ENCODE measurements around the gene IL17RA.

The IL17RA gene

DNA sequence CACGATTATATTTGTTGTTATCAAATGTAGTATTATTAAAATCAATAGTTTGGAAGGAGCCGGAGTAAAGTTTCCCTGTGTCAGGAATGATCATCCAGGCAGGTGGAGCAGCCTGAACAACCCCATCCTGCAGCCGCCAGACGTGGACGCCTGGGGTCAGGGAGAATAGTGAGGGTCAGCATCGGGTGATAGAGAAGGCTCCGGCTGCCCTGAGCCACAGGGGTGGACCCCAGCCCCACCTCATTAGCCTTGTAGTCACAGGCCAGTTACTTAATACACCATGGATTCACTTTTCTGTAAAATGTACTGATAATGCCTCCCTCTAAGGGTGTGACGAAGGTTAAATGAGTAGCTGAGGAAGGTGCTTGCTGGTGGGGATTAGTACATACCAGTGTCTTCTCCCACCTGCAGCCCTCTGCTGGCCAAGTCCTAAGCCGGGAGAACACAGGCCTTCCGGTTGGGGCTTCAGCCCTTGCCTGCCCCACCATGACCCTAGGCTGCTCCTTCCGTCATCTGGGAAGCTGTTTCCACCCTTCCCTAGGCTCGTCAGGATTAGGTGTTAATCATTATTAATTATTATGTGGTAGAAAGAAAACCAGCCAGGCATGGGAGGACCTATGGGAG is 21.5 kb downstream of the IL17RA start:
- DNase-seq: no peak

GRCh38 chr22:17106785-17107546 is 22.2 kb downstream of the IL17RA start:
- no peak for DNase-seq

GRCh38 chr22:17107547-17107810 is 22.7 kb downstream of the IL17RA start:
- no peak for DNase-seq

GRCh38 chr22:17108256-17109112 is 23.7 kb downstream of the IL17RA start:
- no peak for DNase-seq

GRCh38 chr22:17109113-17109865 is 24.5 kb downstream of the IL17RA start:
- DNase-seq: no peak

- DNase-seq: no peak
Measured at GRCh38 chr22:17109976-17110375, 25.2 kb downstream of the IL17RA start.

DNA sequence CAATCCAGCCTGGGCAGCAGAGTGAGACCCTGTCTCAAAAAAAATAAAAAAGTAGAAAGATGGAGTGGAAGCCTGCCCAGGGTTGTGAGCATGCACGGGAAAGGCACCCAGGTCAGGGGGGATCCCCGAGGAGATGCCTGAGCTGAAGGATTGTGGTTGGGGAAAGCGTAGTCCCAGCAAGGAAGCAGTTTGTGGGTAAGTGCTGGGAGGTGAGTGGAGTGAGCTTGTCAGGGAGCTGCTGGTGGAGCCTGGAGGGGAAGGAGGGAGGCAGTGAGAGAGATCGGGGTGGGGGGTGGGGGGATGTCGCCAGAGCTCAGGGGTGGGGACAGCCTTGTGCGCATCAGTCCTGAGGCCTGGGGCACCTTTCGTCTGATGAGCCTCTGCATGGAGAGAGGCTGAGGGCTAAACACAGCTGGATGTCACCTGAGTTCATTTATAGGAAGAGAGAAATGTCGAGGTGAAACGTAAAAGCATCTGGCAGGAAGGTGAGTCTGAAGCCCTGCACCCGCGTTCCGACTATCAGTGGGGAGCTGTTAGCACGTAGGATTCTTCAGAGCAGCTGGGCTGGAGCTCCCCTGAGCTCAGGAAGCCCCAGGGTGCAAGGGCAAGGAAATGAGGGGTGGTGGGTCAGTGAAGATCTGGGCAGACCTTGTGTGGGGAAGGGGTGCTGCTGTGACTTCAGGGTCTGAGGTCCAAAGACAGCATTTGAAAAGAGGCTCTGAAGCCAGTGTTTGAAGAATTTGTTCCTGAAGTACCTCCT is 26.2 kb downstream of the IL17RA start:
- DNase-seq: no peak

GRCh38 chr22:17112491-17113042 is 27.8 kb downstream of the IL17RA start:
- no peak for DNase-seq

DNA sequence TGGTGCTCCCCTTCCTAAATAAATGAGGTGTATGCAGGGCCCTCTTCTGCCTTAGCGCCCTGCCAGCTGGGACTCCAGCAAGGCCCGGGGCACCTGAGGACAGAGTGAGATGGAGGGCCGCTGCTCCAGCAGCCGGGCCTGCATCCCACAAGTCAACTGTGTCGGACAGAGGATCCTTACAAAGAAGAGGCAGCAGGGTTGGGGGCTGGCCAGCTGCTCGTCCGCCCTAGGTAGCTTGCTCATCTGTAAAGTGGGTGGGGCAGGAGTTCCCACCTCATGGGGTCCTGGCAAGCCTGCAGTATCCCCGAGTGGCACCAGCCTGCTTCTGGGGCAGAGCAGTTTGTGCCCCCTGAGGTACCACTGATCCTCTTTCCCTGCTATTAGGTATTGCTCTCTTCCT is 28.8 kb downstream of the IL17RA start:
- DNase-seq: no peak

- no peak for DNase-seq
Measured at GRCh38 chr22:17114173-17114897, 29.5 kb downstream of the IL17RA start.

DNA sequence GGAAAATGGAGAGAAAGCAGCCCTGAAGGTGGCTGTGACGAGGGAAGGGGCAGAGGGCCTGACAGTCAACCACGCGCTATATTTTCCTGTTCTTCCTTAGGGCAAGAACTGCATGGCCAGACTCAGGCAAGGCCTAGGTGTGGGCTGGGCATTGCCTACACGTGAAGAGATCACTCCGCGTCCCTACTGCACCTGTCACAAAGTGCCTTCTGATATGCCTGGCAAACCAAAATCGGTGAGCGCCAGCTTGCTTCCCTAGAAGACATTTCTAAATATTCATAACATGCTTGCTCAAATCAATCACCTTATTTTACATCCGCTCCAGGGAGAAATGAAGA is 30.1 kb downstream of the IL17RA start:
- DNase-seq: no peak

- DNase-seq: no peak
Measured at GRCh38 chr22:17115236-17115635, 30.4 kb downstream of the IL17RA start.

DNA sequence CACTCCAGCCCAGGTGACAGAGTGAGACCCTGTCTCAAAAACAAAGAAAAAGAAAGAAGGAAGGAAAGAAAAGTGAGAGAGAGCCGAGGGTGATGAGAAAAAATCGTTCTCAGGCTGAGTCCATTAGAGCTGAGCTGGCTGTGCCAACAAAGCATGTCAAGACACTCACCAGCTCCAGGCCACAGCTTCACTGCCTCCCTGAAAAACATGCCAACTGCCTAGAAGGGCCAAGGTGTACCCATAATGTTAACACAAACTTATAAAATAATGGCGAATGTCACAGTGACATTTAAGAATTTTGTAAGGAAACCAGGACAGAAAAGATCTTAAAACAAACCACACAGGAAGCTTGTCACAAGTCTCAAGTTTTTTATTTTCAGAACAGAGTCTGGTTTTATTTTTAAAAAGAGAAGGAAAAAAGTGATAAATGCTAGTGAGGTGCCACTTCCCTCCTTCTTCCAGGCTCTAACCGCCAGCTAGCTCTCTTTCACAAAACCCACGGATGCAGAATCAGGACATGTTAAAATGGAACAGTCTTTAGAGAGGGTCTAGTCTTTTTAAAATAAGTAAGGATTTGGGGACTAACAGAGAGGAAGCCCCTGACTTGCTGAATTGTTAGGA is 31.3 kb downstream of the IL17RA start:
- no peak for DNase-seq

GRCh38 chr22:17116572-17117330 is 32.0 kb downstream of the IL17RA start:
- DNase-seq: no peak

DNA sequence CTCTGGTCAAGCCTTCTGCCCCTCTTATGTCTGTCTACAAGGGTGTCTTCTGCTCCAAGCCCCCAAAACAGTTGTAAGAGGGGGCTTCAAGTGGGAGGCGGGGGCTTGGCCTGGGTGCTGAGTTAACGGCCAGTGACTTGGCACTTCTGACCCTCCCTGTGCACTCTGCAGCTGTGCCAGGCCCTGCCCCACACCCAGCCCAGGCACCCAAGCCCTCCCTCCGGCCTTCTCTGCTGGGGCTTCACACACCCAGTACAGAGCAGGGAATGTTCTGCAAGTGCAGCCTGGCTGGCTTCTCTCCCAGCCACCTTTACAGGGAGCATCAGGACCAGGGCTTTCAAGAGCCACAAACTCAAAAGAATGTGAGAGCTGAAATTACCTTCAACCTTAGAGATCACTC is 32.6 kb downstream of the IL17RA start:
- DNase-seq: no peak

GRCh38 chr22:17117890-17118289 is 33.1 kb downstream of the IL17RA start:
- DNase-seq: no peak

DNA sequence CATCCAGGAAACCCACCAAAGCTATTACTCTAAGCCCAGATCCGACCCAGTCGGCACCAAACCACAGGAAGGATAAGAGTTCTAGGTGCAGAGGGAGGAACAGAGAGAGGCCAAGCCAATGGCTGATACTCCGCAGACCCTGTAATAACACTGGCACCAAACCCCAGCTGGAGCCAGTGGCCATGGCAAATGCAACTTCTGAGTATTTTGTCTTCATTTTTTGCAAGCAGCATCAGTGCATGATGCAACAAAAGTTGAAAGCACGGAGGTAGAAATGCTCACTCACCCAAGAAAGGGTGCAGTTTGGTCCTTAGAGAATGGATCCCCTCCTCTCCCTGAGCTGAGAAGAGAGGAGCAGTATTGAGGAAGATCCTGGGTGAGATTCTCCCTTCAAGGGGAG is 33.5 kb downstream of the IL17RA start:
- DNase-seq: no peak

DNA sequence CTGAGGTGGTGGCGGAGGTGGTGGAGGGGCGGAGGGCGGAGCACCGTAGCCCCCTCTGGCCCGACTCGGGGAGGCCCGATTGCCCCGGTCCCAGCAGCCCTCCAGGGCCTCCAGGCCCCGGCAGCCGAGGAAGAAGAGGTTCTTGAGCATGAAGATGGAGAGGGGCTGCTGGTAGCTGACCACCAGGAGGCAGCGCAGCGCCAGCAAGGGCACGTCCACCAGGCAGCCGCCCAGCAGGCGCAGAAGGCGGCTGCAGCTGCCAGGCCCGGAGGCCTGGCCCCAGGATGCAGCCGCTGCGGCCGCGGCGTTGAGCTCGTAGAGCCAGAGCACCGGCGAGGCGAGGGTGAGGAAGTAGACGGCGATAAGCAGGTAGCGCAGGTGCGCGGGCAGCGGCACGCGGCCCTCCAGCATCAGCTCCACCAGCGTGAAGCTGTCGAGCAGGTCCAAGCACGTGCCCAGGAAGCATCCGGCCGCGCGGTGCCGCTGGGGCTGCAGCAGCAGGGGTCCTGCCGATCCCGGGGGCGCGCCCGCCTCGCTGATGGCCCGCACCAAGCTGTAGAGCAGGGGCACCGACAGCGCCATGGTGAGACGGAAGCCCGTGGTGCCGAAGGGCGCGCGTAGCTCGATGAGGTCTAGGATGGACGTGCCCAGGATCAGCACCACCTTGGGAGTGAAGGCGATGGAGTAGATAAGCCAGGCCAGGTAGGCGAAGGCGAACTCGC is 34.8 kb downstream of the IL17RA start:
- no peak for DNase-seq

GRCh38 chr22:17120281-17120680 is 35.5 kb downstream of the IL17RA start:
- DNase-seq: peak; percentile 38
